Endothelial cell of umbilical vein (primary cell): Measurements from ENCODE around the gene EPB41L3.

ENCODE experiments used
- EZH2 ChIP-seq: IDR thresholded peaks from 2 replicates; pipeline ENCODE4 v1.6.1; 2012; ENCODE audit warnings: borderline replicate concordance, low read depth, mild to moderate bottlenecking, moderate library complexity, low read length, inconsistent platforms; ENCODE audit not compliant: severe bottlenecking
- FOS ChIP-seq: IDR thresholded peaks from 2 replicates; pipeline ENCODE4 v1.6.1; 2011; ENCODE audit warnings: mild to moderate bottlenecking, low read length, moderate library complexity, borderline replicate concordance; ENCODE audit not compliant: insufficient read depth
- GATA2 ChIP-seq: IDR thresholded peaks from 2 replicates; pipeline ENCODE4 v1.7.0; 2011; ENCODE audit warnings: low read depth, mild to moderate bottlenecking, moderate library complexity, mixed read lengths, low read length; ENCODE audit not compliant: insufficient read length, insufficient read depth
- JUN ChIP-seq: IDR thresholded peaks from 2 replicates; pipeline ENCODE4 v1.6.1; 2011; ENCODE audit warnings: borderline replicate concordance, low read depth; ENCODE audit not compliant: insufficient read length, insufficient read depth
- MYC ChIP-seq: IDR thresholded peaks from one replicate; pipeline ENCODE4 v1.6.1; 2011; ENCODE audit warnings: mild to moderate bottlenecking, low read depth, low read length
- POLR2A ChIP-seq: IDR thresholded peaks from 2 replicates; pipeline ENCODE4 v1.6.1; 2012; ENCODE audit warnings: low read depth, mild to moderate bottlenecking, control low read depth, low read length
- POLR2AphosphoS5 ChIP-seq: IDR thresholded peaks from 2 replicates; pipeline ENCODE4 v1.6.1; 2012; ENCODE audit warnings: low read depth, mild to moderate bottlenecking, control low read depth, low read length, moderate library complexity; ENCODE audit not compliant: insufficient read depth
- TF ChIP-seq, protein P1 (sequence below), 2 donors: IDR thresholded peaks; 1 replicate in 1 of 2; 2 replicates in 1 of 2; pipeline ENCODE4 v1.5.1; 2011; ENCODE audit warnings: low read length in 2 of 2, mild to moderate bottlenecking in 2 of 2, moderate library complexity in 2 of 2, control low read depth in 1 of 2, inconsistent platforms in 1 of 2, low read depth in 1 of 2; ENCODE audit not compliant: insufficient read depth in 1 of 2; ENCODE audit errors: extremely low read depth in 1 of 2
- TF ChIP-seq, protein P2 (sequence below): IDR thresholded peaks from 2 replicates; pipeline ENCODE4 v1.6.1; 2011; ENCODE audit not compliant: insufficient read depth, insufficient read length

DNA sequence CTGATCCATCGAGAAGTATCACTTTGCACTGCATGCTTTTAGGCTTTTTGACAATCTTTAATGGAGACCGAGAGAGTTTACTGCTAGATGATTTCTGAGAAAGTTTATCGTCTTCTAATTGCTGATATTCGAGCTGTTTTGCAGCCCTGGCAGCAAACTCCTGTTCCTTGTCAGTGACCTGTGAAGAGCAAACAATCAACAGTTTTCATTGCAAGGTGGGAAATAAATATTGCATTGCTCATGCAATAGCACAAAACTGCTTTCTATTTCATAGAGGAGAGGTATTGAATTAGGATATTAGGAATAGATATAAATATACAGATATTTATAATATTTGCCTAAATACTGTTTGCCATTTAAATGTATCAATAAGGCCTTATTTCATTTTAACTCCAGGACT lies 65.5 kb downstream of the EPB41L3 start:
- TF ChIP-seq POLR2A (no peak), EZH2 (no peak), POLR2AphosphoS5 (no peak), JUN (no peak), GATA2 (no peak), MYC (no peak), FOS (no peak)
- TF ChIP-seq, protein P1, sequence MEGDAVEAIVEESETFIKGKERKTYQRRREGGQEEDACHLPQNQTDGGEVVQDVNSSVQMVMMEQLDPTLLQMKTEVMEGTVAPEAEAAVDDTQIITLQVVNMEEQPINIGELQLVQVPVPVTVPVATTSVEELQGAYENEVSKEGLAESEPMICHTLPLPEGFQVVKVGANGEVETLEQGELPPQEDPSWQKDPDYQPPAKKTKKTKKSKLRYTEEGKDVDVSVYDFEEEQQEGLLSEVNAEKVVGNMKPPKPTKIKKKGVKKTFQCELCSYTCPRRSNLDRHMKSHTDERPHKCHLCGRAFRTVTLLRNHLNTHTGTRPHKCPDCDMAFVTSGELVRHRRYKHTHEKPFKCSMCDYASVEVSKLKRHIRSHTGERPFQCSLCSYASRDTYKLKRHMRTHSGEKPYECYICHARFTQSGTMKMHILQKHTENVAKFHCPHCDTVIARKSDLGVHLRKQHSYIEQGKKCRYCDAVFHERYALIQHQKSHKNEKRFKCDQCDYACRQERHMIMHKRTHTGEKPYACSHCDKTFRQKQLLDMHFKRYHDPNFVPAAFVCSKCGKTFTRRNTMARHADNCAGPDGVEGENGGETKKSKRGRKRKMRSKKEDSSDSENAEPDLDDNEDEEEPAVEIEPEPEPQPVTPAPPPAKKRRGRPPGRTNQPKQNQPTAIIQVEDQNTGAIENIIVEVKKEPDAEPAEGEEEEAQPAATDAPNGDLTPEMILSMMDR (IDR thresholded peaks at IDR 0.05; ENCODE audit: extremely low read depth in 1 of 2, insufficient read depth in 1 of 2, low read depth in 1 of 2, low read length in 2 of 2) = no peak
- TF ChIP-seq, protein P2, sequence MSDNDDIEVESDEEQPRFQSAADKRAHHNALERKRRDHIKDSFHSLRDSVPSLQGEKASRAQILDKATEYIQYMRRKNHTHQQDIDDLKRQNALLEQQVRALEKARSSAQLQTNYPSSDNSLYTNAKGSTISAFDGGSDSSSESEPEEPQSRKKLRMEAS = no peak
